Dendritic cell treated with granulocyte-macrophage colony-stimulating factor and Interleukin-4, amounts not matched to agents 40 ng/mL and 50 ng/mL, for 4 days (primary cell): ENCODE results near the gene HAUS7.

Experiments used
- H3K27ac Mint-ChIP-seq: one replicate; pipeline ENCODE4 v1.8.0; 2022; ENCODE audit warnings: mild to moderate bottlenecking, mixed read lengths
- H3K27me3 Mint-ChIP-seq: one replicate; pipeline ENCODE4 v1.8.0; 2022; ENCODE audit warnings: mild to moderate bottlenecking, mixed read lengths
- H3K36me3 Mint-ChIP-seq: one replicate; pipeline ENCODE4 v1.8.0; 2022; ENCODE audit warnings: low read depth, mixed read lengths
- H3K4me1 Mint-ChIP-seq: one replicate; pipeline ENCODE4 v1.8.0; 2022; ENCODE audit warnings: low read depth, mixed read lengths
- H3K4me3 Mint-ChIP-seq: one replicate; pipeline ENCODE4 v1.8.0; 2022; ENCODE audit warnings: mild to moderate bottlenecking, moderate library complexity, mixed read lengths
- H3K9me3 Mint-ChIP-seq: one replicate; pipeline ENCODE4 v1.8.0; 2022; ENCODE audit warnings: mixed read lengths
- intact Hi-C: fragments of 100-400 bp; cut with micrococcal nuclease; formaldehyde crosslinking; loops from one replicate; pipeline ENCODE4 v1.15.0; 2022

Gene HAUS7

DNA sequence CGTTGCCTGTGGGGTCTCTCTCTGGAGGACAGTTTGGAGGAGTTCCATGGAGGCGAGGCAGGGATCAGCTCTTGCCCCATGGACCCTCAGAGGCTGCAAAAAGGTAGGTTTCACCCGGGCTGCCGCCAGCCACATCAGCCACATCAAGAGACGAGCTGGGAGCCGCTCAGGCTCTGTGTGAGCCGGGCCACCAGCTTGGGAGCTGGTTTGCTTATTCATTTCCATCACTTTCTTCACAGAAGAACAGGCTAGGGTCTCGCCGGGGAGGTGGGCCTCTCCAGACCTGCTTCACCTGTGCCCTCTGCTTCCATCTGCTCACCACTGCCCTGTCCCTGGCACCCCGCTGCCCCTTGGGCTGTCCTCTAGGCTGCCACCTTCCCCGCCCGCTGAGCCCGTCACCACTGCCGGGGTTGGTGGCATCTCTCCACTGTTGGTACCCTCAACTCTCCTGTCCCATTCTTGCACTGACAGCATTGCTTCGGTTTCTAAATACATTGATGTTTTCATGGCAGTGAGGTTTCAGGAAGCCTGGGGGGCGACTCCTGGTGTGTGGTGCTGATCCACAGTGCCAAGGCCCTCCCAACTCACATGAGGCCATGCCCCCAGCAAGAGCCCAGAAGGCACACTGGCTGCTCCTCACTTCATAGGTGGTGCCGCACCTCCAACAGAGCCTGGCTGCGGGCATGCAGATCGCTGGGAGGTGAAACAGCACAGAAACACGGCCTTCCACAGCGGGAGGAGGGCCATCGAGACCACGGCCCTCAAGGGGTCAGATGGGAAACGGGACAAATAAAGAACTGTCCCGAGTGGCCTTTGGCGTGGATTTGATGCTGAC is 20.0 kb downstream of the HAUS7 start:
- Mint-ChIP-seq H3K27ac (no peak overlapping the region), H3K4me3 (no peak overlapping the region)

DNA sequence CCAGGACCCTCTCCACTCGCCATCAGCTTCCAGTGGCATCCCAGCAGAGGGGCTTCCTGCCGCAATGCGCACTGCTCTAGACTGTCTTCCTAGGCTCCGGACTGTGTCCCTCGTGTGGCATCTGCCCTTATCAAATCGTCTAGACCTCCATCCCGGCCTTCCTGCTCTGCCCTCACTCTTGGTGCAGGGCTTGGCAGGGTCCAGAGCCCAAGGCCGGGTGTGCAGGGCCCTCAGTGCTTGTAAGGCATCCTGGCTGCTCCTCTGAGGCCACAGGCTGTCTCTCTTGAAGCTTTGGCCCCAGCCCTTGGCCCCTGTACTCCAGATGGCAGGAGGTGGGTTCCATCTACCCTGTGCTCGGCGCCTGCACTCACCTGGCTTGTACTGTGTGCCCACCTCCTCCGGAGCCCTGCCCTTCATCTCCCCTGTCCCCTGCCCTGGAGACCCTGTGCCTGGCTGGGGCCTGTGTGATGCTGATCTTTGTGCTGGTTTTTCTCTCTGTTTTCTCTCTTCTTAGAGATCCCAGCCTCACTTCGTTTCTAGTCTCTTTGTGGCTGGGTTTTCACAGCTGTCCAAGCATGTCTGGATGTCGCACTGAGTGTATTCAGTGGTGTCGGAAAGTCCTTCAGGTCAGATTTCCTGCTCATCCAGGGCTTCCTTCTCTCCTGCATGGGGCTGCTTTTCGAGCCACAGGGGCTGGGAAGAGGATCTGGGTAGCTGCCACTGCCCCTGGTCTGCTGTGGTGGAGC is 20.8 kb downstream of the HAUS7 start:
- Mint-ChIP-seq H3K36me3 (peaks cover 60% of the 10 kb centered on the region), H3K4me3 (no peak overlapping the region), H3K9me3 (no peaks in the 10 kb centered on the region), H3K27ac (no peak overlapping the region), H3K27me3 (no peaks in the 10 kb centered on the region), H3K4me1 (no peaks in the 10 kb centered on the region)
- intact Hi-C loops, result no loop called here

More for the DNA sequence above, 20.0 kb downstream of the HAUS7 start:
- H3K9me3 Mint-ChIP-seq, result no peaks in the 10 kb centered on the region
- H3K4me1 Mint-ChIP-seq, result no peaks in the 10 kb centered on the region
- intact Hi-C loops, result no loop called here
- H3K36me3 Mint-ChIP-seq, result peaks cover 68% of the 10 kb centered on the region
- no peaks in the 10 kb centered on the region for H3K27me3 Mint-ChIP-seq

DNA sequence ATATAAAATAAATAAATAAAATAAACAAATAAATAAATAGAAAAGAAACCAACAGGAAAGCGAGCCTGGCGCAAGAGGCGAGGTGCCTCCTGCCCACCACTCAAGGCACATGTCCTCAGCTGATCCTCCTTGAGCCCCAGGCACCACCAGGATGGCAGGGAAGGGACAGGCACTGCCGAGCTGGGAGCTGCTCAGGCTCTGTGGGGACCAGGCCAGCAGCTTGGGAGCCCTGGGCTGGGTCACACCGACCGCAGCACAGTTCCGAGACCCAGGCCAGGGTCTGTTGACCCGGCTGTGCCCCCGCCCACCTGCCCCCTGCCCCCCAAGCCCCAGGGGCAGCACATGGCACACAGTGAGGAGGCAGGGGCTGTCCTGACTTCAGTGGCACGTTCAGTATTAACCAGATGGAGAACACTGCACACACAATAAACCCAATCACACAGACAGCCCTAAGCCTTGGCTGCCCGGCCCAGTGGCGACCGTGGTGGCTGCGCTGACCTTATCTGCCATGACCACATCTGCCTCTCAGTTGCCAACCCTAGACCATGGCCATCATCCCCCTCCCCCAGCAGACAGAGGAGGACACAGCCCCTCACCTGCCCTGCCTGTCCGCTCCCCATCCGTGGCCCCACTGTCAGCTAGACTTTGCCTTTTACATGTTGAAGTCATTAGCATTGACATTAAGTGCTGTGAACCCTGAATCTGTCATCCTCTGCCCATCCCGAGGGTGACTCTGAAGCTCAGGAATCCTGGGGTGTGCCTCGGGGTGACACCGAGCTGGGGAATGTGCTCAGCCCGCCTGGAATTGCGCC is 21.6 kb downstream of the HAUS7 start:
- H3K36me3 Mint-ChIP-seq, result peaks cover 53% of the 10 kb centered on the region
- no peak overlapping the region for H3K4me3 Mint-ChIP-seq
- no peaks in the 10 kb centered on the region for H3K27me3 Mint-ChIP-seq
- H3K27ac Mint-ChIP-seq, result no peak overlapping the region
- no peaks in the 10 kb centered on the region for H3K4me1 Mint-ChIP-seq
- intact Hi-C loops, result no loop called here
- H3K9me3 Mint-ChIP-seq, result no peaks in the 10 kb centered on the region

DNA sequence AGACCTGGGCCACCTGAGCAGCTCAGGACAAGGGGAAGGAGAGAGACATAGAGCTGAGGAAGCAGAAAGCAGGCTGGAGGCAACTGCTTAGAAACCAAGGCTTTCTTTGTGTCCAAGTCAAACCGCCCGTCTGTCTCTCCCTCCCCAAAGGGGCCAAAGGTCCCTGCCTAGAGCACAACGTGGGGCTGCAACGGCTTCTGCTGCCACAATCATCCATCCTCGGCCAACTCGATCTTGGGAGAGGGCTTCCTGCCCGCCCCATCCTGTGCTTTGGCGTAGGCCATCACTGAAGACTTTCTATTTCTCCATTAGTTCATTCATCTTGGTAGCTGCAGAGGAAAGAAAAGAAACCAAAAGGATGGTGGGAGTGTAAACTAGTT is 22.8 kb downstream of the HAUS7 start:
- no peak overlapping the region for H3K27ac Mint-ChIP-seq
- no peak overlapping the region for H3K4me3 Mint-ChIP-seq
- intact Hi-C loops, result no loop called here
- H3K4me1 Mint-ChIP-seq, result no peaks in the 10 kb centered on the region
- peaks cover 44% of the 10 kb centered on the region for H3K36me3 Mint-ChIP-seq
- H3K9me3 Mint-ChIP-seq, result no peaks in the 10 kb centered on the region
- no peaks in the 10 kb centered on the region for H3K27me3 Mint-ChIP-seq

DNA sequence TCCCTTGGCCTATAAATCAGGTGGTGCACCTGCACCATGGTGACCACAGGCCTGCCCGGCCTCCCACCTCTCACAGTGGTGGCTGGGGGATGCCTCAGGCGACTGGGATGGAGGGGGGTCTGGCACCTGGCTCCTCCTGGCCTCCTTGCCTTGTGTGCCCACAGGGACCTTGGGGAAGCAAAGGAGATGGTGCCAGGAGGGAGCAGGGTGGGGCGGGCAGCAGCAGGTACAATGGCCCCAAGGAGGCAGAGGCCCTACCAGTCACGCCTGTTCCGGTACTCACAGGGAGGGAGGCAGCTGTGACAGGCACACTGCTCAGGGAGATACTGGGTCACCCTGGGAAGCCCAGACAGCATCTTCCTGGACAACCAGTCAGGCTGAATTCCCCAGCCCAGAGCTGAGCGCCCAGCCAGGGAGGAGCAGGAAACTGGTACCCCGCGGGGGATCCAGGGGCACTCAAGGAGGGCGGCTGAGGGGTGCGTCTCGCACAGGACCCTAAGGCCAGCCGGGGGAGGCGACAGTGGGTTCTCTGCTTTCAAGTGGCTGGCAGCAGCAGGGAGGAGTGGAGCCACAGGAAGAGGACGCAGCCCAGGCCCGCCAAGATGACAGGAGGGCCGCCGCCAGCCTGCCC is 23.3 kb downstream of the HAUS7 start:
- Mint-ChIP-seq H3K27me3 (no peaks in the 10 kb centered on the region), H3K36me3 (peaks cover 43% of the 10 kb centered on the region), H3K4me3 (no peak overlapping the region), H3K9me3 (no peaks in the 10 kb centered on the region), H3K27ac (no peak overlapping the region), H3K4me1 (no peaks in the 10 kb centered on the region)
- intact Hi-C loops, result no loop called here

DNA sequence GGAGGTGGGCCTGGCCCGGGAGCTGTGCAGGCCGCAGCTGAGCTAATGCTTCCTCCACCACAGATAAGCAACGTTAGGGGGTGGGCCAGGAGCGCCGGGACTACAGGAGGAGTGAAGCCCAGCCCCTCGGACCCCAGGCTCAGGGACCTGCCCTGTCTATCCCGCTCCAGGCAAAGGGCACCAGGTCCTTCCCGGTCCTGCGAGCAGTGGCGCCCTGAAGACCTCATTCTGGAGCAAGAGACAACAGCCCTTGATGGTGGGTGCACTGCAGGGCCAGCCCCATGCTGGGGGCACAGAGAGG is 23.8 kb downstream of the HAUS7 start:
- Mint-ChIP-seq H3K4me3 (no peak overlapping the region), H3K36me3 (peaks cover 38% of the 10 kb centered on the region), H3K4me1 (no peaks in the 10 kb centered on the region), H3K27me3 (no peaks in the 10 kb centered on the region), H3K9me3 (no peaks in the 10 kb centered on the region), H3K27ac (no peak overlapping the region)
- intact Hi-C loops, result no loop called here

DNA sequence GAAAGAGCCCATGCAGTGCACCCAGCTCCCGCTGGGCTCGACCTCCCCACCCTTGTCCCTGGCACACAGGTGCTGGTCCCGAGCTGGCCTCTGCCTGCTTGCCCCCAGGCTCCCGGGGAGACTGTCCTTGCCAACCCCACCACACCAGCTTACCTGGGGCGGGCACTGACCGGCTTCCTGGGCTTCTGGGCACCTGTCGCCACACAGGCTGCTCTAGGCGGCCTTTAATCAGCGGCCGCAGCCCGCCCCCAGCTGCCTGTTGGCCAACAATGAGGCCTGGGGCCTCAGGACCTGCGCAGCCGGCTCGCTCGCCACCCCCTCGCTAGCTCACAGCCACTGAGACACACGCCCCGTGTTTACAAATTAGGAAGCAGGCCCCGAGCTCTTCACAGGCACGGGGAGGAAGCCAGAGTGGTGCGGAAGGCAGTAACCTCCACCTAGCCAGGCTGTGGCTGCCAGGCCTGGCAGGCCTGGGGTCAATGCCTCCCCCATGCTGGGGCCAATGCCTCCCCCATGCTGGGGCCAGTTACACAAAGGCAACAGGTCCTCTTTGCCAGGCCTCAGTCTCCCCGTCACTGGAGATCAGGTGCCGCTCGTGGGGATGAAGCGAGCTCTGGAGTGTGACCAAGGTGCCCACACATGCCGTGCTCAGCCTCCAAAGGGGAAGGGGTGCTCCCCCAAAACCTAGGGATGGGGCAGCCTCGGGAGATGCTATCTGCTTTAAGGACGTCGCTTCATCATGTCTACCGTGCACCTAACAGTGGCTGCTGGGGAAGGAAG is 24.3 kb downstream of the HAUS7 start, which contains the start of gene TREX2:
TREX2 (minus strand) TSS at position 201 of the 780 bp plus-strand sequence. CDS start 626 bp downstream, outside the sequence.
- intact Hi-C loops, result no loop called here

DNA sequence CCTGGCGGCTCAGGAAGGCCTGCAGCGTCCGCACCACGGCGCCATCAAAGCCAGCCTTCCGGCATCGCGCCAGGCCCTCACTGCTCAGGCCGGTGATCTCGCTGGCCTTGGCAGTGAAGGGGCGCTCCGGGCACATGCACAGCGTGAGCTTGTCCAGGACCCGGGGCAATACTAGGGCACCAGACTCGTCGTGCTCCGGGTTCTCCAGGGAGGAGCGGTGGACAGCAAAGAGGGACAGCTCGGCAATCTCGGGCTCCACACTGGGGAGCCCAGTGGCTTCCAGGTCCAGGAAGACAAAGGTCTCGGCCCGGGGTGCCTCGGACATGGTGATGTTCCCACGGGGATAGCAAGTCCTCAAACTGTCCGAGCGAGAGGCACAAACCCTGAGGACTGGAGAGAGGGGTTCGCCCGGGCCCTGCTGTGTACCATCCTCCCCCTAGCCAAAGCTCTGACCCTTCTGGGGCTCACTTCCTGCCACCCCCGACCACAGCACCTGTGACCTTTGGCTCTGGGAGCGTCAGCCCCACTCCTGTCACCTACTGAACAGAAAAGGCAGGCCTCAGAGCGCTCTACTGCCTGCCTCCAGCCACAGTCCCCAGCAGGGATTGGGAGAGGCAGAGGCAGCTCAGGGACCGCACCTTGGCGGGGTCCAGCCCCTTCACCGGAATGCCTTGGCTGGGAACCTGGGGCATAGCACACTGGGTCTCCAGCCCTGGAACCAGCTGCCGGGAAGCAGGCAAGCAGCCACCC is 25.1 kb downstream of the HAUS7 start:
- Mint-ChIP-seq H3K27me3 (no peaks in the 10 kb centered on the region), H3K4me1 (no peaks in the 10 kb centered on the region), H3K27ac (no peak overlapping the region), H3K9me3 (no peaks in the 10 kb centered on the region), H3K36me3 (peaks cover 25% of the 10 kb centered on the region), H3K4me3 (no peak overlapping the region)
- intact Hi-C loops, result no loop called here

More for the DNA sequence above, 24.3 kb downstream of the HAUS7 start, which contains the start of gene TREX2:
- H3K4me1 Mint-ChIP-seq, result no peaks in the 10 kb centered on the region
- no peak within 1 kb of the TSS for H3K4me3 Mint-ChIP-seq
- no peak within 1 kb of the TSS for H3K27ac Mint-ChIP-seq
- H3K36me3 Mint-ChIP-seq, result peaks cover 33% of the 10 kb centered on the region
- H3K9me3 Mint-ChIP-seq, result no peaks in the 10 kb centered on the region
- no peaks in the 10 kb centered on the region for H3K27me3 Mint-ChIP-seq

DNA sequence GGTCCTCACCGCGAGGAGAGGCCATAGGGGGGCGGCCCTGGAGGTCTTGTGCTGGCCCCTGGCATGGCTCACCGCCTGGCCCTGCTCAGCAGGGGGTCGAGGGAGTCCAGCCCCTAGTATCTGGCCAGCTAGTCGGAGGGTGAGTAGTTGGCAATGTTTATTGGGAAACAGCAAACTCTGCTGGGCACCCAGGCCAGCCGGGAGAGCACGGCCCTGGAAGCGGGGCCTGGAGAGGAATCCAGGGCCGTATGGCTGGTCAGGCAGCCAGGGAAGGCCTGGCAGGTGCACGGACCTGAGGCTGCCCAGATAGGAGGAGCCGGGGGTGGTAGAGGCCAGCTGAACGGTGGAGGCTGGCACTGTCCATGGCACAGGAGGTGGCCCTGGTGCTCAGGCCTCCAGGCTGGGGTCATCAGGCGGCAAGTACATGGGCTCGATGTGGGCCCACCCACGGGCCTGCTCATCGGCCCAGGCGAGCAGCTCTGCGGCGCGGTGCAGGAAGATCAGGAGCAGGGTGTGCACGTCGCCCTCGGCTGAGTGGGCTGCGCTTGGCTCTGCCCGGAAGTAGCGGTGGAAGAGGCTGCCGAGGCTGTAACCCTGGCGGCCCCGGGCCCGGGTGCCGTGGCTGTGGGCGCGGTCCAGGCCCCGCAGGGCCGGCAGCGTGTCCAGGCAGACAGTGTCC is 25.9 kb downstream of the HAUS7 start:
- intact Hi-C loops, result no loop called here
- Mint-ChIP-seq H3K9me3 (no peaks in the 10 kb centered on the region), H3K27me3 (no peaks in the 10 kb centered on the region), H3K36me3 (peaks cover 17% of the 10 kb centered on the region), H3K4me3 (no peak overlapping the region), H3K4me1 (no peaks in the 10 kb centered on the region), H3K27ac (no peak overlapping the region)

DNA sequence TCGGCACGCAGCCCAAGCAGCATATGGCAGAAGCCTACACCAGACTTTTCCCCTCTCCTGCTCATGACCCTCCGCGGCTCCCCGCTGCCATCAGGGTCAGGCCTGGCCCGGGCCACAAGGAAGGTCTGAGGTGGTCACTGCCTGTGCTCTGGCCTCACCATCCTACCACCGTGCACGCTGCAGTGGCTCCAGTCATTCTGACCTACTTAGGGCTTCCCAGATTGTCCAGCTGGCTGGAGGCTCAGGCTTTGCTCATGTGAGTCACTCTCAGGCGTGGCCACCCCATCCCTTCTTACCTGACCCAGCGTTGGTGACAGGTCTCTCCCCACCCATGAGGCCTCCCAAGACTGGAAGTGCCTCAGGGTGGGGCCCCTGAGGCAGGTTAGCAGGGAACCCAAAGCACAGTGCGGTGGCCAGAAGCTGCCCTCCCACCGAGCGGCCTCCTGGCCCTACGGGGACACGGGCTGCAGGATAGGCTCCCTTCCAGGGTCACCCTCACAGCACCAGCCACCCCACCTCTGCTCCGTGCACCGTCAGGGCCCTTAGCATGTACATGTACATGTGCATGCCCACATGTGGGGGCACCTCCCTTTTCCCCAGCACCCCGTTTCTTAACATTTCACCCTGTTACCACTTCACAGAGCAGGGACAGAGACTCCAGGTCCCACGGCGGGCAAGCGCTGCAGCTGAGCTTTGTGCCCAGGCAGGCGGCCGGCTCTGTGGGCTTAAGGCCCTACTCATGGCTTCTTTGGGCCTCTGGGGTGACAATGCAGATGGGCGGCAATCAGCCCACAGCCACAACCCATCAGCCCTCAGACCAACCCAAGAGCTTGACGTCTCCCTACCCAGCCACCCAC is 26.7 kb downstream of the HAUS7 start:
- Mint-ChIP-seq H3K9me3 (no peaks in the 10 kb centered on the region), H3K4me3 (no peak overlapping the region), H3K4me1 (peaks cover 3% of the 10 kb centered on the region), H3K27ac (no peak overlapping the region), H3K36me3 (peaks cover 10% of the 10 kb centered on the region), H3K27me3 (peaks cover 1% of the 10 kb centered on the region)
- intact Hi-C loops, result no loop called here

DNA sequence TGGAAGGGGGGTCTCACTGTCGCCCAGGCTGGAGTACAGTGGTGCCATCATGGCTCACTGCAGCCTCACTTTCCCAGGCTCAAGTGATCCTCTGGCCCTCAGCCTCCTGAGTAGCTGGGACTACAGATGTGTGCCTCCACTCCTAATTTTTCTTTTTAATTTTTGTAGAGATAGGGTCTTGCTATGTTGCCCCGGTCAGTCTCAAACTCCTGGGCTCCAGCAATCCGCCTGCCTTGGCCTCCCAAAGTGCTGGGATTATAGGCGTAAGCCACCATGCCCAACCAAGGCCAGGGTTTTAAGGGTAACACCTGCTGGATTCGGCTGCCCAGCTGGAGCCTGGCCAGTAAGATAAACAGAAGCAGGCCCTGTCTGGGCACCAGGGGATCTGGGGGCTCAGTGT is 27.9 kb downstream of the HAUS7 start:
- H3K27ac Mint-ChIP-seq, result no peak overlapping the region
- peaks cover 5% of the 10 kb centered on the region for H3K4me1 Mint-ChIP-seq
- intact Hi-C loops, result no loop called here
- no peaks in the 10 kb centered on the region for H3K9me3 Mint-ChIP-seq
- H3K36me3 Mint-ChIP-seq, result peaks cover 8% of the 10 kb centered on the region
- no peak overlapping the region for H3K4me3 Mint-ChIP-seq
- H3K27me3 Mint-ChIP-seq, result peaks cover 3% of the 10 kb centered on the region
